ENCODE data around the gene GTF3C6. TPM values are rescaled to one million over a fixed set of nuclear protein-coding genes. Genes with fewer than 3 reads are reported as not detected.
"Not testable (repeated sequence)": the region's sequence is repeated elsewhere in the genome, so short reads cannot be mapped to it uniquely, and the experiment has no call there.

GTF3C6 gene
- total RNA-seq, 2 donors from 2014 or later, result 18.0 to 30.3 TPM

GRCh38 chr6:111015389-111016124 is 57.1 kb downstream of the GTF3C6 start:
- DNase-seq (ENCODE audit: low spot score) (no peak), ATAC-seq (ENCODE audit: insufficient number of reproducible peaks, low FRiP score, low read depth) (no peak)
- Histone ChIP-seq H3K4me3 (no peak overlapping the region), H3K36me3 (peaks cover 9% of the 10 kb centered on the region), H3K27me3 (replicated peaks; ENCODE audit: insufficient read depth) (no peaks in the 10 kb centered on the region), H3K4me1 (ENCODE audit: control insufficient read depth in 1 of 2, low read depth in 2 of 2) (peaks cover 4 to 17% of the 10 kb centered on the region in 2 donors), H3K9me3 (no peaks in the 10 kb centered on the region), H3K27ac (no peak overlapping the region)
- no peak for TF ChIP-seq CTCF (IDR thresholded peaks at IDR 0.05)

- H3K4me1 ChIP-seq (ENCODE audit: control insufficient read depth in 1 of 2, low read depth in 2 of 2), result peaks cover 4 to 17% of the 10 kb centered on the region in 2 donors
- not testable (repeated sequence) for H3K27me3 ChIP-seq (replicated peaks; ENCODE audit: insufficient read depth); H3K4me3 ChIP-seq; H3K27ac ChIP-seq; ATAC-seq (ENCODE audit: insufficient number of reproducible peaks, low FRiP score, low read depth); H3K9me3 ChIP-seq; H3K36me3 ChIP-seq; DNase-seq (ENCODE audit: low spot score)
These were observed 58.7 kb downstream of the GTF3C6 start for GRCh38 chr6:111017241-111017640.

Other genes with a start within 250 kb of the GTF3C6 start
- 10 to 100 TPM in 1 of 2 donors, 1 to 10 TPM in 1; 8.7 to 14.3 TPM for gene CDK19, start 143.2 kb upstream of the GTF3C6 start, total RNA-seq
- 100 to 1,000 TPM in 1 of 2 donors, 10 to 100 TPM in 1; 49.5 to 120 TPM for gene AMD1, start 83.9 kb upstream of the GTF3C6 start, total RNA-seq
- gene RPF2, start 23.3 kb downstream of the GTF3C6 start, total RNA-seq, result 10 to 100 TPM; 13.9 to 37.0 TPM
- 10 to 100 TPM; 24.4 to 32.4 TPM for gene SLC16A10, start 128.8 kb downstream of the GTF3C6 start, total RNA-seq